Anterior cingulate cortex (tissue), 58 donors: Measurements from ENCODE around the gene SENP1.

Experiments
- DNase-seq, 58 donors: peaks; one replicate each; lab custom pipeline; 2025; lab: John Stamatoyannopoulos, UW

The SENP1 gene

GRCh38 chr12:48040354-48040753 lies 65.5 kb downstream of the SENP1 start:
- no peak for DNase-seq

GRCh38 chr12:48039151-48039550 lies 66.7 kb downstream of the SENP1 start:
- DNase-seq: no peak

- no peak for DNase-seq
Measured at GRCh38 chr12:48038085-48038484, 67.8 kb downstream of the SENP1 start.

GRCh38 chr12:48037267-48037915 lies 68.5 kb downstream of the SENP1 start:
- DNase-seq: no peak

- DNase-seq: no peak
Measured at GRCh38 chr12:48036818-48037217, 69.1 kb downstream of the SENP1 start.

GRCh38 chr12:48034835-48035805 lies 70.8 kb downstream of the SENP1 start:
- DNase-seq: no peak

GRCh38 chr12:48033451-48033850 lies 72.4 kb downstream of the SENP1 start:
- no peak for DNase-seq

GRCh38 chr12:48032597-48032996 lies 73.3 kb downstream of the SENP1 start:
- DNase-seq: no peak

- no peak for DNase-seq
Measured at GRCh38 chr12:48031135-48031960, 74.5 kb downstream of the SENP1 start.

GRCh38 chr12:48030173-48030650 lies 75.7 kb downstream of the SENP1 start:
- DNase-seq: no peak

- no peak for DNase-seq
Measured at GRCh38 chr12:48029491-48030172, 76.2 kb downstream of the SENP1 start.

GRCh38 chr12:48028541-48029431 lies 77.1 kb downstream of the SENP1 start:
- DNase-seq: no peak

- no peak for DNase-seq
Measured at GRCh38 chr12:48027183-48028002, 78.5 kb downstream of the SENP1 start.

GRCh38 chr12:48026060-48026827 lies 79.6 kb downstream of the SENP1 start:
- DNase-seq: no peak

- DNase-seq: no peak
Measured at GRCh38 chr12:48025281-48025680, 80.6 kb downstream of the SENP1 start.

GRCh38 chr12:48024735-48025134 lies 81.1 kb downstream of the SENP1 start:
- DNase-seq: no peak

GRCh38 chr12:48023386-48023785 lies 82.5 kb downstream of the SENP1 start:
- no peak for DNase-seq
